Adrenal gland (tissue), 12 donors: Measurements from ENCODE around the gene KRTAP16-1. TPM values are rescaled to one million over a fixed set of nuclear protein-coding genes. Genes with fewer than 3 reads are reported as not detected.
"Not testable (repeated sequence)": the region's sequence is repeated elsewhere in the genome, so short reads cannot be mapped to it uniquely, and the experiment has no call there.

Experiments
- DNase-seq, 7 donors: peaks; one replicate each; pipeline ENCODE4 v3.0.0-alpha.2; 2019 to 2020
- H3K27ac ChIP-seq, 5 donors: fragments of 200-600 bp; sonication (generic) in 4 of 5; 1 replicate in 3 of 5; 2 replicates in 2 of 5; pipeline versions ENCODE4 v1.5.1 to v1.8.0; 2016 to 2020; ENCODE audit warnings: mild to moderate bottlenecking in 1 of 5
- H3K27me3 ChIP-seq: fragments of 200-600 bp; 2 replicates; pipeline ENCODE4 v1.8.0; 2021
- H3K36me3 ChIP-seq, 2 donors: fragments of 200-600 bp; replicated peaks in 1 of 2; 1 replicate in 1 of 2; 2 replicates in 1 of 2; pipeline versions ENCODE4 v1.5.1 to v1.8.0; 2018 to 2022
- H3K4me1 ChIP-seq, 2 donors: fragments of 200-600 bp; replicated peaks in 1 of 2; 1 replicate in 1 of 2; 2 replicates in 1 of 2; pipeline versions ENCODE4 v1.5.1 to v1.8.0; 2018 to 2021
- H3K4me3 ChIP-seq, 4 donors: fragments of 200-600 bp; sonication (generic) in 3 of 4; one replicate each; pipeline ENCODE4 v1.5.1; 2016 to 2018
- H3K9me3 ChIP-seq, 3 donors: fragments of 200-600 bp; sonication (generic) in 1 of 3; replicated peaks in 1 of 3; 1 replicate in 2 of 3; 2 replicates in 1 of 3; pipeline versions ENCODE4 v1.5.1 to v1.8.0; 2016 to 2021
- POLR2A ChIP-seq, 2 donors: fragments of 450-650 bp; IDR thresholded peaks; one replicate each; pipeline ENCODE4 v1.6.1; 2017; ENCODE audit warnings: antibody characterized with exemption in 2 of 2, mild to moderate bottlenecking in 2 of 2, moderate library complexity in 1 of 2
- WGBS, 4 donors: extraction: QIAGEN DNeasy Blood & Tissue Kit in 2 of 4; methylation state at CpG; one replicate each; pipeline versions ENCODE4 v1.1.5 to v1.1.7; 2013 to 2017; 5-methylcytosine and 5-hydroxymethylcytosine counted together
- intact Hi-C, 2 donors: fragments of 100-400 bp; cut with DNase I; formaldehyde crosslinking; loops; one replicate each; pipeline versions ENCODE4 v1.14.1 to v1.15.0; 2022 to 2023
- polyA plus RNA-seq, 3 donors: library from polyadenylated mRNA; stranded (reverse); fragments of 200-250 nt in 2 of 3; fragments of 350-450 nt in 1 of 3; fragmentation: Illumina TruSeq in 1 of 3; extraction: RNeasy Lipid Tissue Mini Kit (QIAGEN cat#74804) in 1 of 3; gene quantifications; one replicate each; pipeline ENCODE4 v1.2.3, GENCODE V29; 2013 to 2014
- total RNA-seq, 9 donors: library from RNA; depleted of rRNA in 4 of 9; stranded (reverse); fragments of >200 nt in 4 of 9; fragments of 120-200 nt in 1 of 9; fragmentation: NEBNext Ultra II Directional in 1 of 9; extraction: Animal tissue kit (Norgen Biotek cat#: 25700) in 1 of 9; gene quantifications; one replicate each; pipeline versions ENCODE4 v1.1.0 to v1.2.4, GENCODE V29; 2013 to 2023
- TF ChIP-seq, protein P1 (sequence below), 6 experiments: fragments of 450-650 bp in 4 of 6; fragments of 200-600 bp in 2 of 6; sonication (generic) in 1 of 6; IDR thresholded peaks; 1 replicate in 5 of 6; 2 replicates in 1 of 6; pipeline versions ENCODE4 v1.5.1 to v1.8.0; 2016 to 2021; ENCODE audit warnings: antibody characterized with exemption in 6 of 6, mild to moderate bottlenecking in 2 of 6, moderate library complexity in 1 of 6
- donor health status: healthy with polysubstance abuse.
- donor health status: Bipolar disorder and iron deficiency.
- donor health status: DM: yes; HTN: yes; CAD: no.
- donor health status: DM: no; HTN: no; CAD: no.
- donor health status: DM: no; HTN: no; CAD: no.
- donor health status: DM: yes; HTN: yes; CAD: no.

The KRTAP16-1 gene
- total and polyA plus RNA-seq, 12 donors: not detected

DNA sequence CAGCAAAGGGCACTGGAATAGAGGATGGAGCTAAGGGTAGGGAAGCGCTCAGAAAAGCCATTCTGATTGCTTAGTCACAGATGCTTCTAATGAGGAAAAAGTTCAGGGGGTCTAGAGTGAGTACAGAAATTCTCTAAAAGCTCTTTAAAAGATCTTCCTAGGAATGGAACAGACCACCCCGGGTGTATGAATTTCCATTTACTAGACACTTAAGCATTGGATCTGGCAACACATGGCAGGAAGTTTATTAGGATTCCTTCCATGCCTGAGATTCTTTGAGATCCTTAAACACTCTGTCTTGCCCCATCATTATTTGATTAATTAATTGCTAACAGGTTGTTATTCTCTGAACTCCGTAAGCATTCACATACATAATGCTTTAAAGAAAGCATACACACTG is 25.1 kb downstream of the KRTAP16-1 start:
- Histone ChIP-seq H3K36me3 (no peaks in the 10 kb centered on the region), H3K9me3 (no peaks in the 10 kb centered on the region), H3K27me3 (no peaks in the 10 kb centered on the region), H3K4me1 (no peaks in the 10 kb centered on the region), H3K27ac (no peak overlapping the region), H3K4me3 (no peak overlapping the region)
- intact Hi-C loops: no loop called here
- TF ChIP-seq POLR2A (IDR thresholded peaks at IDR 0.05): no peak
- TF ChIP-seq, protein P1, sequence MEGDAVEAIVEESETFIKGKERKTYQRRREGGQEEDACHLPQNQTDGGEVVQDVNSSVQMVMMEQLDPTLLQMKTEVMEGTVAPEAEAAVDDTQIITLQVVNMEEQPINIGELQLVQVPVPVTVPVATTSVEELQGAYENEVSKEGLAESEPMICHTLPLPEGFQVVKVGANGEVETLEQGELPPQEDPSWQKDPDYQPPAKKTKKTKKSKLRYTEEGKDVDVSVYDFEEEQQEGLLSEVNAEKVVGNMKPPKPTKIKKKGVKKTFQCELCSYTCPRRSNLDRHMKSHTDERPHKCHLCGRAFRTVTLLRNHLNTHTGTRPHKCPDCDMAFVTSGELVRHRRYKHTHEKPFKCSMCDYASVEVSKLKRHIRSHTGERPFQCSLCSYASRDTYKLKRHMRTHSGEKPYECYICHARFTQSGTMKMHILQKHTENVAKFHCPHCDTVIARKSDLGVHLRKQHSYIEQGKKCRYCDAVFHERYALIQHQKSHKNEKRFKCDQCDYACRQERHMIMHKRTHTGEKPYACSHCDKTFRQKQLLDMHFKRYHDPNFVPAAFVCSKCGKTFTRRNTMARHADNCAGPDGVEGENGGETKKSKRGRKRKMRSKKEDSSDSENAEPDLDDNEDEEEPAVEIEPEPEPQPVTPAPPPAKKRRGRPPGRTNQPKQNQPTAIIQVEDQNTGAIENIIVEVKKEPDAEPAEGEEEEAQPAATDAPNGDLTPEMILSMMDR (IDR thresholded peaks at IDR 0.05): no peak
- WGBS, 4 donors: 46 to 55% (median 51%) methylated on average over 3 of the region's 3 CpGs
- DNase-seq: no peak

DNA sequence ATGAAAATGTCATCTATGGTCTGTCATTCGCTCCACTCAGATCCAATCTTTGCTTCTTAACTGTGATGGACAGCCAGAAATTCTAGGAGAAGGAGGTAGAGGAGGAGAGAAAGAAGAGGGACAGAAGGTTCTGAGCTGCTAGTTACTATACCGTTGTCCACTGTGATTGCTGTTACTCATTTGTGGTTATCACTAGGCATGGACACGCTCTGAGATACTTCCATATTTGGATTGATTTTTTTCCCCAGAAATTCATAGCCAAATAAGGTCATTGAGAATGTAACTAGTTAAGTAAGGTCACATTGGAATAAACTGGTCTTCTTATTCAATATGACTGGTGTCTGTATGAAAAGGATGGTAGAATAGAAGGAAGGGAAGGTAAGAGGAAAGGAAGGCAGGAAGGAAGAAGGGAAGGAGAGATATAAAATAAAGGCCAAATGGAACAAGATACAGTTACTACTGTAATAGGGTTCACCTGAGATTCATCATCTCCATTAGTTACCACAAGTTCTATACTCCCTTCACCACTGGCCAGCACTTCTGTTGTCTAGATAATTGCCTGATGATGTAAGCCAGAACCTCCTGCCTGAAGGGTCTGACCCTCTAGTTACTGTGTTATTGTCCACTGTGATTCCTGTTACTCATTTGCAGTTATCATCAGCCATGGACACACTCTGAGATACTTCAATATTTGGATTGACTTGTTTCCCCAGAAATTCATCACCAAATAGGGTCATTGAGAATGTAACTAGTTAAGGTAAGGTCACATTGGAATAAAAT is 30.7 kb downstream of the KRTAP16-1 start:
- no peak overlapping the region for H3K27ac ChIP-seq
- no peak overlapping the region for H3K4me3 ChIP-seq
- TF ChIP-seq, protein P1 (IDR thresholded peaks at IDR 0.05): no peak
- TF ChIP-seq POLR2A (IDR thresholded peaks at IDR 0.05): no peak
- no peaks in the 10 kb centered on the region for H3K4me1 ChIP-seq
- no peaks in the 10 kb centered on the region for H3K27me3 ChIP-seq
- no peak for DNase-seq
- WGBS, 4 donors: 76 to 85% (median 84%) methylated on average over 3 of the region's 3 CpGs
- no peaks in the 10 kb centered on the region for H3K9me3 ChIP-seq
- no peaks in the 10 kb centered on the region for H3K36me3 ChIP-seq
- intact Hi-C loops: no loop called here

DNA sequence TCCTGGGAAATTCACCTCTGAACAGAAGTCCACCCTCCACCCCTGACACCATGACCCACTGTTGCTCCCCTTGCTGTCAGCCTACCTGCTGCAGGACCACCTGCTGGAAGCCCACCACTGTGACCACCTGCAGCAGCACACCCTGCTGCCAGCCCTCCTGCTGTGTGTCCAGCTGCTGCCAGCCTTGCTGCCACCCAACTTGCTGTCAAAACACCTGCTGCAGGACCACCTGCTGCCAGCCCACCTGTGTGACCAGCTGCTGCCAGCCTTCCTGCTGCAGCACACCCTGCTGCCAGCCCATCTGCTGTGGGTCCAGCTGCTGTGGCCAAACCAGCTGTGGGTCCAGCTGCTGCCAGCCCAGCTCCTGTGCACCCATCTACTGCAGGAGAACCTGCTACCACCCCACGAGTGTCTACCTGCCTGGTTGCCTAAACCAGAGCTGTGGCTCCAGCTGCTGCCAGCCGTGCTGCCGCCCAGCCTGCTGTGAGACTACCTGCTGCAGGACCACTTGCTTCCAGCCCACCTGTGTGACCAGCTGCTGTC is 33.4 kb downstream of the KRTAP16-1 start, which contains the start of gene KRTAP9-7:
Gene KRTAP9-7 (plus strand): TSS at position 51 of the 543 bp plus-strand sequence. CDS start 0 bp downstream, at position 51.
- H3K27me3 ChIP-seq, intact Hi-C loops: not testable (repeated sequence)
- WGBS, 4 donors: 62 to 80% (median 70%) methylated on average over 2 to 3 of the region's 3 CpGs; no CpG with 5 or more reads in 1 of the 4 donors

DNA sequence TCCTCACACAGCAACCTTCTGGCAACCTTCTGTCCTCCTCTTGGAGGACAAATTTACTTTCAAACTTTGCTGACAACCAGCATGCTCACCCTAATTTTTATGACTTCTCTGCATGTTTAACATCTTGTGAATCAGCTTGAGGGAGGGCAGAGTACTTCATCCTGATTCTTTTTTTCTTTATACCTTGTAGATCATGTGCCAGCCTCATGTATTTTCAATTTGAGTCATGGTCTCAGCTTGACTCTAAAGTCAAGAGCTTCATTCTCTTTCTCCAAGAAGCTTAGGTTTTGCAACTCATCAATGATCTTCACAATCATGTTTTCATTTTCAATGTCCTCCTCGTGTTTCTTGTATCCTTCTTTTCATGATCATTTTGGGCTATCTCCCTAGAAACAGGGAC is 37.3 kb downstream of the KRTAP16-1 start:
- Histone ChIP-seq H3K4me3 (no peak overlapping the region), H3K27ac (no peak overlapping the region), H3K36me3 (no peaks in the 10 kb centered on the region), H3K9me3 (no peaks in the 10 kb centered on the region), H3K27me3 (no peaks in the 10 kb centered on the region), H3K4me1 (no peaks in the 10 kb centered on the region)
- no peak for DNase-seq
- intact Hi-C loops: no loop called here
- TF ChIP-seq, protein P1 (IDR thresholded peaks at IDR 0.05): no peak
- WGBS, 4 donors: 52 to 68% methylated on average over 1 of the region's 1 CpG; no CpG with 5 or more reads in 2 of the 4 donors

More for the DNA sequence above, 33.4 kb downstream of the KRTAP16-1 start, which contains the start of gene KRTAP9-7:
- not testable (repeated sequence) for H3K4me3 ChIP-seq, DNase-seq, H3K36me3 ChIP-seq, H3K9me3 ChIP-seq, H3K4me1 ChIP-seq, H3K27ac ChIP-seq

DNA sequence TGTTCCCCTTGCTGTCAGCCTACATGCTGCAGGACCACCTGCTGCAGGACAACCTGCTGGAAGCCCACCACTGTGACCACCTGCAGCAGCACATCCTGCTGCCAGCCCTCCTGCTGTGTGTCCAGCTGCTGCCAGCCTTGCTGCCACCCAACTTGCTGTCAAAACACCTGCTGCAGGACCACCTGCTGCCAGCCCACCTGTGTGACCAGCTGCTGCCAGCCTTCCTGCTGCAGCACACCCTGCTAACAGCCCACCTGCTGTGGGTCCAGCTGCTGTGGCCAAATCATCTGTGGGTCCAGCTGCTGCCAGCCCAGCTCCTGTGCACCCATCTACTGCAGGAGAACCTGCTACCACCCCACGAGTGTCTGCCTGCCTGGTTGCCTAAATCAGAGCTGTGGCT is 37.8 kb downstream of the KRTAP16-1 start:
- WGBS, 4 donors: 63 to 67% methylated on average over 1 of the region's 1 CpG; no CpG with 5 or more reads in 2 of the 4 donors
- not testable (repeated sequence) for DNase-seq, H3K9me3 ChIP-seq

More for the DNA sequence above, 37.8 kb downstream of the KRTAP16-1 start:
- H3K27ac ChIP-seq, intact Hi-C loops, H3K27me3 ChIP-seq, H3K4me3 ChIP-seq, H3K36me3 ChIP-seq, H3K4me1 ChIP-seq: not testable (repeated sequence)
